SK-N-SH treated with all-trans-retinoic acid at 6 μM for 48 hours (cell line): Measurements from ENCODE around the gene AKR1E2.

ENCODE experiments used
- ATAC-seq: fragments of 200-7000 bp; cut with Tn5 transposase; 3 replicates; pipeline ENCODE4 v1.9.1; 2020; ENCODE audit warnings: mild to moderate bottlenecking, moderate library complexity
- ARNTL ChIP-seq: fragments of 450-650 bp; formaldehyde crosslinking; IDR thresholded peaks from 2 replicates; pipeline ENCODE4 v1.5.0; 2020; ENCODE audit warnings: low read depth, mild to moderate bottlenecking, moderate library complexity, borderline replicate concordance
- CSDC2 ChIP-seq: fragments of 250-450 bp; sonication (Bioruptor Pico); IDR thresholded peaks from 2 replicates; pipeline ENCODE4 v1.5.0; 2020; ENCODE audit warnings: mild to moderate bottlenecking, moderate library complexity
- CSRNP3 ChIP-seq: fragments of 250-450 bp; sonication (Bioruptor Pico); IDR thresholded peaks from 2 replicates; pipeline ENCODE4 v1.5.1; 2021; ENCODE audit warnings: mild to moderate bottlenecking, moderate library complexity
- ESRRG ChIP-seq: fragments of 250-450 bp; sonication (Bioruptor Pico); IDR thresholded peaks from 2 replicates; pipeline ENCODE4 v1.6.1; 2021; ENCODE audit warnings: mild to moderate bottlenecking
- OSR1 ChIP-seq: fragments of 250-450 bp; sonication (Bioruptor Pico); IDR thresholded peaks from 2 replicates; pipeline ENCODE4 v1.8.0; 2022; ENCODE audit warnings: moderate library complexity, mild to moderate bottlenecking, inconsistent platforms
- POU6F1 ChIP-seq: fragments of 250-450 bp; sonication (Bioruptor Pico); IDR thresholded peaks from 2 replicates; pipeline ENCODE4 v1.8.0; 2021; ENCODE audit warnings: low read depth, mild to moderate bottlenecking, moderate library complexity, borderline replicate concordance
- RARB ChIP-seq: fragments of 250-450 bp; sonication (Bioruptor Pico); IDR thresholded peaks from 2 replicates; pipeline ENCODE4 v1.8.0; 2021; ENCODE audit warnings: mild to moderate bottlenecking, moderate library complexity
- TCF4 ChIP-seq: fragments of 250-450 bp; sonication (Bioruptor Pico); IDR thresholded peaks from 2 replicates; pipeline ENCODE4 v1.8.0; 2021; ENCODE audit warnings: mild to moderate bottlenecking, moderate library complexity, borderline replicate concordance
- ZC3H10 ChIP-seq: fragments of 250-450 bp; sonication (Bioruptor Pico); IDR thresholded peaks from 2 replicates; pipeline ENCODE4 v1.5.1; 2021; ENCODE audit warnings: mild to moderate bottlenecking, moderate library complexity
- ZNF565 ChIP-seq: fragments of 450-650 bp; formaldehyde crosslinking; conservative IDR thresholded peaks from 2 replicates; pipeline ENCODE4 v1.5.0; 2020; ENCODE audit warnings: low read depth, mild to moderate bottlenecking, moderate library complexity
- ZNF70 ChIP-seq: fragments of 450-650 bp; formaldehyde crosslinking; IDR thresholded peaks from 2 replicates; pipeline ENCODE4 v1.5.0; 2020; ENCODE audit warnings: mild to moderate bottlenecking, moderate library complexity

AKR1E2 gene

GRCh38 chr10:4889959-4890358 is 64.0 kb downstream of the AKR1E2 start (continued):
- TF ChIP-seq CSRNP3 (CRISPR knock-in tag): no peak
- no peak for TF ChIP-seq ZNF70 (CRISPR knock-in tag)
- no peak for TF ChIP-seq ZNF565 (CRISPR knock-in tag)
- TF ChIP-seq ESRRG (CRISPR knock-in tag): no peak
- TF ChIP-seq ZC3H10 (CRISPR knock-in tag): no peak
- TF ChIP-seq CSDC2: no peak
- TF ChIP-seq ARNTL (CRISPR knock-in tag): no peak

GRCh38 chr10:4892681-4893080 is 66.7 kb downstream of the AKR1E2 start:
- ATAC-seq: no peak
- TF ChIP-seq OSR1 (no peak), TCF4 (CRISPR knock-in tag) (no peak), ZNF70 (CRISPR knock-in tag) (no peak), ESRRG (CRISPR knock-in tag) (no peak)

- TF ChIP-seq RARB (no peak), POU6F1 (CRISPR knock-in tag) (no peak)
- no peak for ATAC-seq
These were observed 68.3 kb downstream of the AKR1E2 start for GRCh38 chr10:4894335-4894734.
